A673 (cell line): ENCODE results near the gene LHFPL2.
"Not testable (repeated sequence)": the region's sequence is repeated elsewhere in the genome, so short reads cannot be mapped to it uniquely, and the experiment has no call there.

Source experiments
- CTCF ChIP-seq: fragments of 300-800, 200-600 bp; sonication (generic); conservative IDR thresholded peaks from 2 replicates; pipeline ENCODE4 v1.5.1; 2017; ENCODE audit warnings: low read depth, mild to moderate bottlenecking, antibody characterized with exemption, low read length, moderate library complexity, mixed read lengths
- EZH2 ChIP-seq: fragments of 200-600 bp; sonication (generic); IDR thresholded peaks from 2 replicates; pipeline ENCODE4 v1.6.1; 2017; ENCODE audit warnings: borderline replicate concordance, low read depth, mild to moderate bottlenecking, mixed read lengths, antibody characterized with exemption, low read length; ENCODE audit not compliant: poor library complexity, severe bottlenecking

GRCh38 chr5:78666975-78667374 is 18.4 kb upstream of the LHFPL2 start:
- TF ChIP-seq CTCF, EZH2: not testable (repeated sequence)
